Epithelial cell of esophagus (primary cell): Measurements from ENCODE around the gene DOK4.

ENCODE experiments used
- DNase-seq: peaks from one replicate; pipeline ENCODE4 v3.0.0; 2010; ENCODE audit warnings: low read depth
- H3K4me3 ChIP-seq: 2 replicates; pipeline ENCODE4 v1.5.1; 2011; ENCODE audit warnings: mild to moderate bottlenecking, low read length, control low read depth
- CTCF ChIP-seq: IDR thresholded peaks from 2 replicates; pipeline ENCODE4 v1.5.1; 2011; ENCODE audit warnings: low read depth, mild to moderate bottlenecking, low read length, control low read depth, inconsistent platforms; ENCODE audit not compliant: insufficient read depth; ENCODE audit errors: missing control alignments

DOK4 gene

GRCh38 chr16:57498031-57498430 is 11.7 kb upstream of the DOK4 start:
- DNase-seq = no peak
- no peak for TF ChIP-seq CTCF
- H3K4me3 ChIP-seq = no peak overlapping the region

- no peak for DNase-seq
- no peak overlapping the region for H3K4me3 ChIP-seq
- TF ChIP-seq CTCF = no peak
These were observed 10.8 kb upstream of the DOK4 start for GRCh38 chr16:57497121-57497520.

- no peak for DNase-seq
- no peak for TF ChIP-seq CTCF
- no peak overlapping the region for H3K4me3 ChIP-seq
These were observed 7.5 kb upstream of the DOK4 start for GRCh38 chr16:57493767-57494166.

GRCh38 chr16:57489229-57489628 is 2.9 kb upstream of the DOK4 start:
- no peak for TF ChIP-seq CTCF
- no peak for DNase-seq
- no peak overlapping the region for H3K4me3 ChIP-seq

- no peak overlapping the region for H3K4me3 ChIP-seq
- no peak for TF ChIP-seq CTCF
These were observed 853 bp upstream of the DOK4 start for GRCh38 chr16:57486858-57487834.

GRCh38 chr16:57485091-57485915 is 990 bp downstream of the DOK4 start:
- no peak for TF ChIP-seq CTCF
- DNase-seq = no peak
- peak overlapping the region; percentile 75 for H3K4me3 ChIP-seq

More at GRCh38 chr16:57486858-57487834, 853 bp upstream of the DOK4 start:
- DNase-seq = no peak
